Liver (tissue), 9 donors: ENCODE results near the gene TRIM15. TPM values are rescaled to one million over a fixed set of nuclear protein-coding genes. Genes with fewer than 3 reads are reported as not detected.

Experiments
- DNase-seq: peaks from one replicate; pipeline ENCODE4 v3.0.0-alpha.2; 2017; ENCODE audit warnings: low spot score
- H3K27ac ChIP-seq, 2 donors: one replicate each; pipeline ENCODE4 v1.7.0; 2013; ENCODE audit warnings: inconsistent platforms in 2 of 2, low read length in 2 of 2, control low read depth in 1 of 2, low read depth in 1 of 2, mild to moderate bottlenecking in 1 of 2
- H3K27me3 ChIP-seq, 4 donors: one replicate each; pipeline versions ENCODE4 v1.6.1 to v1.7.0; 2013; ENCODE audit warnings: low read length in 3 of 4, inconsistent platforms in 1 of 4, mild to moderate bottlenecking in 1 of 4, moderate library complexity in 1 of 4; ENCODE audit not compliant: control insufficient read depth in 4 of 4, insufficient read depth in 4 of 4
- H3K36me3 ChIP-seq, 4 donors: one replicate each; pipeline versions ENCODE4 v1.6.1 to v1.7.0; 2013; ENCODE audit warnings: low read length in 3 of 4, mild to moderate bottlenecking in 3 of 4, low read depth in 1 of 4, moderate library complexity in 1 of 4; ENCODE audit not compliant: control insufficient read depth in 4 of 4, insufficient read depth in 3 of 4
- H3K4me1 ChIP-seq, 4 donors: one replicate each; pipeline versions ENCODE4 v1.6.1 to v1.7.0; 2013; ENCODE audit warnings: low read length in 3 of 4, mild to moderate bottlenecking in 3 of 4, moderate library complexity in 1 of 4; ENCODE audit not compliant: control insufficient read depth in 4 of 4, insufficient read depth in 4 of 4
- H3K4me3 ChIP-seq, 3 donors: one replicate each; pipeline versions ENCODE4 v1.6.1 to v1.7.0; 2013; ENCODE audit warnings: low read length in 3 of 3, control low read depth in 1 of 3, low read depth in 1 of 3, mild to moderate bottlenecking in 1 of 3
- H3K9ac ChIP-seq, 2 donors: one replicate each; pipeline ENCODE4 v1.7.0; 2013; ENCODE audit warnings: low read length in 2 of 2, mild to moderate bottlenecking in 2 of 2, moderate library complexity in 2 of 2, control low read depth in 1 of 2, low read depth in 1 of 2
- H3K9me3 ChIP-seq, 4 donors: one replicate each; pipeline versions ENCODE4 v1.6.1 to v1.7.0; 2013; ENCODE audit warnings: low read length in 3 of 4; ENCODE audit not compliant: control insufficient read depth in 4 of 4
- CTCF ChIP-seq: fragments of 150-350 bp; IDR thresholded peaks from 2 replicates; pipeline ENCODE4 v1.5.1; 2017; ENCODE audit warnings: improper control_type of control experiment, low read depth, low read length; ENCODE audit not compliant: missing input control
- EGR1 ChIP-seq, 2 donors: IDR thresholded peaks; 2 replicates each; pipeline ENCODE4 v1.6.1; 2016 to 2018; ENCODE audit warnings: antibody characterized with exemption in 2 of 2, low read depth in 2 of 2
- FOXA1 ChIP-seq: IDR thresholded peaks from 2 replicates; pipeline ENCODE4 v1.6.1; 2016; ENCODE audit warnings: antibody characterized with exemption
- FOXA2 ChIP-seq: IDR thresholded peaks from 2 replicates; pipeline ENCODE4 v1.6.1; 2016; ENCODE audit warnings: antibody characterized with exemption
- GABPA ChIP-seq, 2 donors: IDR thresholded peaks in 1 of 2; conservative IDR thresholded peaks in 1 of 2; 2 replicates each; pipeline ENCODE4 v1.6.1; 2016; ENCODE audit warnings: antibody characterized with exemption in 2 of 2, mild to moderate bottlenecking in 1 of 2, moderate library complexity in 1 of 2
- HNF4A ChIP-seq, 2 donors: conservative IDR thresholded peaks; 2 replicates each; pipeline ENCODE4 v1.6.1; 2016; ENCODE audit warnings: antibody characterized with exemption in 2 of 2, mild to moderate bottlenecking in 2 of 2
- HNF4G ChIP-seq: IDR thresholded peaks from 2 replicates; pipeline ENCODE4 v1.6.1; 2016; ENCODE audit warnings: antibody characterized with exemption
- JUND ChIP-seq, 2 donors: IDR thresholded peaks; 2 replicates each; pipeline ENCODE4 v1.6.1; 2016; ENCODE audit warnings: antibody characterized with exemption in 2 of 2
- MAX ChIP-seq: IDR thresholded peaks from 2 replicates; pipeline ENCODE4 v1.6.1; 2016; ENCODE audit warnings: antibody characterized with exemption
- NR2F2 ChIP-seq: IDR thresholded peaks from 2 replicates; pipeline ENCODE4 v1.6.1; 2016; ENCODE audit warnings: antibody characterized with exemption
- RAD21 ChIP-seq, 2 donors: IDR thresholded peaks; 2 replicates each; pipeline ENCODE4 v1.6.1; 2016; ENCODE audit warnings: antibody characterized with exemption in 2 of 2, mild to moderate bottlenecking in 2 of 2
- REST ChIP-seq: IDR thresholded peaks from 2 replicates; pipeline ENCODE4 v1.6.1; 2016; ENCODE audit warnings: antibody characterized with exemption, mild to moderate bottlenecking
- RXRA ChIP-seq, 2 donors: IDR thresholded peaks; 2 replicates each; pipeline ENCODE4 v1.6.1; 2017 to 2018; ENCODE audit warnings: antibody characterized with exemption in 2 of 2, mild to moderate bottlenecking in 1 of 2
- SP1 ChIP-seq: IDR thresholded peaks from 2 replicates; pipeline ENCODE4 v1.6.1; 2018; ENCODE audit warnings: antibody characterized with exemption, mild to moderate bottlenecking
- TAF1 ChIP-seq: conservative IDR thresholded peaks from 2 replicates; pipeline ENCODE4 v1.6.1; 2016; ENCODE audit warnings: antibody characterized with exemption, mild to moderate bottlenecking
- YY1 ChIP-seq: IDR thresholded peaks from 2 replicates; pipeline ENCODE4 v1.6.1; 2016; ENCODE audit warnings: antibody characterized with exemption, mild to moderate bottlenecking
- WGBS: extraction: QIAGEN DNeasy Blood & Tissue Kit; methylation state at CpG from one replicate; pipeline ENCODE4 v1.1.7; 2013; 5-methylcytosine and 5-hydroxymethylcytosine counted together
- polyA plus RNA-seq, 2 donors: library from polyadenylated mRNA; stranded (reverse) in 1 of 2; unstranded in 1 of 2; fragments of 200-250 nt in 1 of 2; fragments of >200 nt in 1 of 2; fragmentation: Nextera tagmentation in 1 of 2; extraction: Ambion mirVana in 1 of 2; gene quantifications; one replicate each; pipeline versions ENCODE4 v1.2.1 to v1.2.3, GENCODE V29; 2013 to 2015
- total RNA-seq, 2 donors: library from RNA; depleted of rRNA; stranded (reverse); fragments of >200 nt; gene quantifications; one replicate each; pipeline ENCODE4 v1.2.3, GENCODE V29; 2014
- TF ChIP-seq, protein P1 (sequence below): IDR thresholded peaks from 2 replicates; pipeline ENCODE4 v1.6.1; 2016; ENCODE audit warnings: antibody characterized with exemption
- TF ChIP-seq, protein P2 (sequence below): IDR thresholded peaks from 2 replicates; pipeline ENCODE4 v1.6.1; 2016; ENCODE audit warnings: antibody characterized with exemption
- donor health status: healthy.
- donor health status: healthy.
- donor health status: healthy.
- donor health status: healthy.
- donor health status: healthy.

The TRIM15 gene
- total and polyA plus RNA-seq, 4 donors, result 1.6 to 2.8 (median 1.9) TPM

DNA sequence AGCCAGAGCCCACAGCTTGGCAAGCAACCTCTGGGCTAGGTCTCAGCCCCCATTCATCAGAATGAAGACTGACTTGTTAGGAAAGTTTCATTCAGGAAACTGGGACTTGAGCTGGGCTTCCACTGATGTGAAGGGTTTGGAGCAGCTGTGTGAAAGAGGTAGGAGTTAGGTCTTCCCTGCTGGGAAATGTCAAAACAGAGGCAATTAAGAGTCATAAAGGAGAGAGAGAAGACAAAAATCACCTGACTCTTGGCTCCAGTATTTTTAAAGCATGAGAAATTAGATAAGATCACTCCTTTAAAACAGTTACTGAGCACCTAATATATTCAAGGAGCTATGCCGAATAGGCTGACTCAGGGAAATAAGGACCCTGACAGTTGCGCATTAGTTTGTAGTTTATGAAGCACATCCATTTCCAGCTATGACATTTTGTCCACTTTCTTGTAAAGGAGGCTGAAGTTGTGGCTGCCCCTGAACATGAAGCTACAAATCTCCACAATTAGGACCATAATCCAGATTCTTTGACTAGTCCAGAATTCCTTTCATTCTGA, 31.3 kb upstream of the TRIM15 start:
- H3K9me3 ChIP-seq, result no peaks in the 10 kb centered on the region
- no peak overlapping the region for H3K4me3 ChIP-seq
- H3K9ac ChIP-seq, result no peak overlapping the region
- H3K4me1 ChIP-seq, result peaks cover 2 to 7% (median 4%) of the 10 kb centered on the region in 4 donors
- WGBS, result 74% methylated on average over 2 of the region's 2 CpGs
- DNase-seq, result no peak
- no peaks in the 10 kb centered on the region for H3K36me3 ChIP-seq
- TF ChIP-seq HNF4A (conservative IDR thresholded peaks at IDR 0.05) (no peak), MAX (no peak), RAD21 (IDR thresholded peaks at IDR 0.05) (no peak), RXRA (IDR thresholded peaks at IDR 0.05) (no peak), YY1 (no peak), CTCF (no peak), JUND (IDR thresholded peaks at IDR 0.05) (no peak), FOXA1 (no peak), GABPA (IDR thresholded peaks at IDR 0.05 in 1 of 2, conservative IDR thresholded peaks at IDR 0.05 in 1 of 2) (no peak), SP1 (no peak), REST (no peak)
- TF ChIP-seq, protein P1, sequence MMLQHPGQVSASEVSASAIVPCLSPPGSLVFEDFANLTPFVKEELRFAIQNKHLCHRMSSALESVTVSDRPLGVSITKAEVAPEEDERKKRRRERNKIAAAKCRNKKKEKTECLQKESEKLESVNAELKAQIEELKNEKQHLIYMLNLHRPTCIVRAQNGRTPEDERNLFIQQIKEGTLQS, result no peak
- TF ChIP-seq, protein P2, sequence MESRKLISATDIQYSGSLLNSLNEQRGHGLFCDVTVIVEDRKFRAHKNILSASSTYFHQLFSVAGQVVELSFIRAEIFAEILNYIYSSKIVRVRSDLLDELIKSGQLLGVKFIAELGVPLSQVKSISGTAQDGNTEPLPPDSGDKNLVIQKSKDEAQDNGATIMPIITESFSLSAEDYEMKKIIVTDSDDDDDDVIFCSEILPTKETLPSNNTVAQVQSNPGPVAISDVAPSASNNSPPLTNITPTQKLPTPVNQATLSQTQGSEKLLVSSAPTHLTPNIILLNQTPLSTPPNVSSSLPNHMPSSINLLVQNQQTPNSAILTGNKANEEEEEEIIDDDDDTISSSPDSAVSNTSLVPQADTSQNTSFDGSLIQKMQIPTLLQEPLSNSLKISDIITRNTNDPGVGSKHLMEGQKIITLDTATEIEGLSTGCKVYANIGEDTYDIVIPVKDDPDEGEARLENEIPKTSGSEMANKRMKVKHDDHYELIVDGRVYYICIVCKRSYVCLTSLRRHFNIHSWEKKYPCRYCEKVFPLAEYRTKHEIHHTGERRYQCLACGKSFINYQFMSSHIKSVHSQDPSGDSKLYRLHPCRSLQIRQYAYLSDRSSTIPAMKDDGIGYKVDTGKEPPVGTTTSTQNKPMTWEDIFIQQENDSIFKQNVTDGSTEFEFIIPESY, result no peak
- H3K27ac ChIP-seq, result no peak overlapping the region
- H3K27me3 ChIP-seq, result peaks cover 0 to 21% (median 1%) of the 10 kb centered on the region in 4 donors

DNA sequence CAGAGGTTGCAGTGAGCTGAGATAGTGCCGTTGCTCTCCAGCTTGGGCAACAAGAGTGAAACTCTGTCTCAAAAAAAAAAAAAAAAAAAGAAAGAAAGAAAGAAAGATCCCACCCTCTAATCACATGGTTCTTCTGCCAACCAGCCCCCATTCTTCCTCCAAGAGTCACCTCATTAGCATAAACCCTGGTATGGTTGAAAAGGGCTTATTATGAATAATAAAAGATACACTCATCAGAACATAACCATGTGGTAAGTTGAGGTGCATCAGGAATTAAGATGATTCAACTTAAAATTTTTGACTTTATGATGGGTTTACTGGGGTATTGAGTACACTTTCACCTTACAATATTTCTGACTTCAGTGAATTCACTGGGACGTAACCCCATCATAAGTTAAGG, 28.2 kb upstream of the TRIM15 start:
- no peak overlapping the region for H3K4me3 ChIP-seq
- peaks cover 0 to 4% (median 2%) of the 10 kb centered on the region in 4 donors for H3K4me1 ChIP-seq
- no peaks in the 10 kb centered on the region for H3K9me3 ChIP-seq
- no peak overlapping the region for H3K27ac ChIP-seq
- no peak for DNase-seq
- WGBS, result 76% methylated on average over 2 of the region's 2 CpGs
- H3K36me3 ChIP-seq, result no peaks in the 10 kb centered on the region
- no peak overlapping the region for H3K9ac ChIP-seq
- peaks cover 0 to 14% (median 0%) of the 10 kb centered on the region in 4 donors for H3K27me3 ChIP-seq
- TF ChIP-seq FOXA1 (no peak), SP1 (no peak), HNF4A (conservative IDR thresholded peaks at IDR 0.05) (no peak), RXRA (IDR thresholded peaks at IDR 0.05) (no peak), FOXA2 (no peak), REST (no peak), EGR1 (IDR thresholded peaks at IDR 0.05; ENCODE audit: low read depth in 2 of 2) (no peak), NR2F2 (no peak), HNF4G (no peak), GABPA (IDR thresholded peaks at IDR 0.05 in 1 of 2, conservative IDR thresholded peaks at IDR 0.05 in 1 of 2) (no peak), MAX (no peak), JUND (IDR thresholded peaks at IDR 0.05) (no peak), TAF1 (no peak), YY1 (no peak), RAD21 (IDR thresholded peaks at IDR 0.05) (no peak)
- TF ChIP-seq, protein P1, result no peak
